Endothelial cell of umbilical vein (primary cell): ENCODE measurements around the gene NR1H2.

Experiments used
- CTCF ChIP-seq, 2 donors: IDR thresholded peaks; 1 replicate in 1 of 2; 2 replicates in 1 of 2; pipeline ENCODE4 v1.5.1; 2011; ENCODE audit warnings: low read length in 2 of 2, mild to moderate bottlenecking in 2 of 2, moderate library complexity in 2 of 2, control low read depth in 1 of 2, inconsistent platforms in 1 of 2, low read depth in 1 of 2; ENCODE audit not compliant: insufficient read depth in 1 of 2; ENCODE audit errors: extremely low read depth in 1 of 2
- EZH2 ChIP-seq: IDR thresholded peaks from 2 replicates; pipeline ENCODE4 v1.6.1; 2012; ENCODE audit warnings: borderline replicate concordance, low read depth, mild to moderate bottlenecking, moderate library complexity, low read length, inconsistent platforms; ENCODE audit not compliant: severe bottlenecking
- GATA2 ChIP-seq: IDR thresholded peaks from 2 replicates; pipeline ENCODE4 v1.7.0; 2011; ENCODE audit warnings: low read depth, mild to moderate bottlenecking, moderate library complexity, mixed read lengths, low read length; ENCODE audit not compliant: insufficient read length, insufficient read depth
- JUN ChIP-seq: IDR thresholded peaks from 2 replicates; pipeline ENCODE4 v1.6.1; 2011; ENCODE audit warnings: borderline replicate concordance, low read depth; ENCODE audit not compliant: insufficient read length, insufficient read depth
- MAX ChIP-seq: IDR thresholded peaks from 2 replicates; pipeline ENCODE4 v1.6.1; 2011; ENCODE audit not compliant: insufficient read depth, insufficient read length
- MYC ChIP-seq: IDR thresholded peaks from one replicate; pipeline ENCODE4 v1.6.1; 2011; ENCODE audit warnings: mild to moderate bottlenecking, low read depth, low read length
- POLR2A ChIP-seq: IDR thresholded peaks from 2 replicates; pipeline ENCODE4 v1.6.1; 2012; ENCODE audit warnings: low read depth, mild to moderate bottlenecking, control low read depth, low read length
- POLR2AphosphoS5 ChIP-seq: IDR thresholded peaks from 2 replicates; pipeline ENCODE4 v1.6.1; 2012; ENCODE audit warnings: low read depth, mild to moderate bottlenecking, control low read depth, low read length, moderate library complexity; ENCODE audit not compliant: insufficient read depth

GRCh38 chr19:50332244-50333038 is 43.8 kb upstream of the NR1H2 start:
- TF ChIP-seq CTCF (IDR thresholded peaks at IDR 0.05; ENCODE audit: extremely low read depth in 1 of 2, insufficient read depth in 1 of 2, low read depth in 1 of 2, low read length in 2 of 2) (no peak), POLR2A (no peak), EZH2 (no peak), MYC (no peak), MAX (no peak), GATA2 (no peak), JUN (no peak), POLR2AphosphoS5 (no peak)
